NK-92 (cell line): ENCODE results near the gene MRPL27.

Experiments
- DNase-seq: peaks from one replicate; lab custom pipeline; 2025; ENCODE audit not compliant: unreplicated experiment; lab: John Stamatoyannopoulos, UW

Gene MRPL27

GRCh38 chr17:50361561-50362480, 11.2 kb downstream of the MRPL27 start:
- DNase-seq = no peak

GRCh38 chr17:50360486-50361115, 12.4 kb downstream of the MRPL27 start:
- DNase-seq = no peak

- no peak for DNase-seq
Measured at GRCh38 chr17:50359998-50360461, 13.0 kb downstream of the MRPL27 start.

DNA sequence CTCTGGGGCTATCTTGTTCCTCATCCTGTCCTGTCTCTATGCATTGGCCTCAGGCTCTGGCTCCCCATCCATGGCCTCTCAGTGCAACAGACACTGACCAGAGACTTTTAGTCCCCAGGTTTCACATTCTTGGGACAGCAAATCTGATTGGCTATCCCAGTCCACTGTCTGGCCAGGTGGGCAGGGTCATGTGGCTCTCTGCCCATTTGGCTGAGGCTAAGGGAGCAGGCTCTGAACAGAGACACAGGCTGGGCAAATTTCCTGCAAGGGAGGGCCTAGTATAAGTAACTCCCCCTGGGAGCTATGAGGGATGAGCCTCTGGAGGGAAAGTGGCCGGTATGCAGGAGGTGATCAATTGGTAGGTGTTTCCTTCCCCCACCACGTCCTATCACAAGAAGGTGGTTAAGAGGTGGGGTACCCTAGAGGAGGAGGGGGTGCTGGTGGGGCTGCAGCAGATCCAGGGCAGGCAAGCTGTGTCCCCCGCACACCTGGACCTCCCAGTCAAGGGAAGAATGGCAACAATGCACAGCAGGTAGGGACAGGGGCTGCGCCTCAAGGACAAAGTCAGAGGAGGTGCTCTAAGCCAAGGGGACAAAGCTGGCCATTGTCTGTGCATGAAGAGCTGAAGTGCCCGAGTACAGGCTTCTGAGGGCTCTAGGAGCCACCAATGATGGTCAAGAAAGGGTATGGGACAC, 13.8 kb downstream of the MRPL27 start:
- no peak for DNase-seq

DNA sequence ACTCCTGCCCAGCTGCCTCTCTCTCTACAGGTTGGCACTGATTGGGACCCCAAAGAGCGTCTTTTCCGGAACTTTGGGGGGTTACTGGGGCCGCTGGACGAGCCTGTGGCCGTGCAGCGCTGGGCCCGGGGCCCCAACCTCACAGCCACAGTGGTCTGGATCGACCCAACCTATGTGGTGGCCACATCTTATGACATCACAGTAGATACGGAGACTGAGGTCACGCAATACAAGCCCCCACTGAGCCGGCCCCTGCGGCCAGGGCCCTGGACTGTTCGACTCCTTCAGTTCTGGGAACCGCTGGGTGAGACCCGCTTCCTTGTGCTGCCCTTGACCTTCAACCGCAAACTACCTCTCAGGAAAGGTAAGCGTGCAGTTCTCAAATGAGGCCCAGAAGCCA, 14.8 kb downstream of the MRPL27 start:
- no peak for DNase-seq

- DNase-seq = no peak
Measured at GRCh38 chr17:50356892-50357510, 16.0 kb downstream of the MRPL27 start.

- DNase-seq = no peak
Measured at GRCh38 chr17:50356418-50356817, 16.6 kb downstream of the MRPL27 start.

DNA sequence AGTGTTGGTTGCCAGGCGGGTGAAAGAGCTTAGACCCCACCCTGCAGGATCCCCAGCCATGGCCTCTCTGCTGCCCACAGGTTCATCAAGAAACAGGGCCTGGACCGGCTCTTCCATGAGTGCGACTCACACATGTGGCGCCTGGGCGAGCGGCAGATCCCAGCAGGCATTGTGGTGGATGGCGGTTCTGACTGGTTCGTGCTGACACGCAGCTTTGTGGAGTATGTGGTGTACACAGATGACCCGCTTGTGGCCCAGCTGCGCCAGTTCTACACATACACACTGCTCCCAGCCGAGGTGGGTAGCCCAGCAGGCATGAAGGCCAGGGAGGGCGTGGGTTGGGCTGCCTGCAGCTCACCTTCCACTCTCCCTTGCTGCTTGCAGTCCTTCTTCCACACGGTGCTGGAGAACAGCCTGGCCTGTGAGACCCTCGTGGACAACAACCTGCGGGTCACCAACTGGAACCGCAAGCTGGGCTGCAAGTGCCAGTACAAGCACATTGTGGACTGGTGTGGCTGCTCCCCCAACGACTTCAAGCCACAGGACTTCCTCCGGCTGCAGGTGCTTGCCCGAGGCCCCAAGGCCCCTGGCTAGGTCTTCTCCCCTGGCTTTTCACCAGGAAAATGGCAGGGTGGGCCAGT, 17.2 kb downstream of the MRPL27 start:
- DNase-seq = no peak

- DNase-seq = no peak
Measured at GRCh38 chr17:50355336-50355700, 17.7 kb downstream of the MRPL27 start.

DNA sequence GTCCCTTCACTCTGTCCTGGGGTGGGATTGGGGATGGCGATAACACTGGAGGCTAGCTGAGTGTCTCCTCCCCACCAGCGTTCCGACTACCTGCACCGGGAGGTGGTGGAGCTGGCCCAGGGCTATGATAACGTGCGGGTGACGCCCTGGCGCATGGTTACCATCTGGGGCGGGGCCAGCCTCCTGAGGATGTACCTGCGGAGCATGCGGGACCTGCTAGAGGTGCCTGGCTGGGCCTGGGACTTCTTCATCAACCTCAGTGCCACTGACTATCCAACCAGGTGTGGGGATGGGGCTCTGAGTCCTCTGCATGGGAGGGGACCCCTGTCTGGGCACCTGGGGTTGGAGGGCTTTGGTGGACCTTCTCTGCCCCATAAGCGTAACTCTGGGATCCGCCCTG, 18.2 kb downstream of the MRPL27 start:
- no peak for DNase-seq

DNA sequence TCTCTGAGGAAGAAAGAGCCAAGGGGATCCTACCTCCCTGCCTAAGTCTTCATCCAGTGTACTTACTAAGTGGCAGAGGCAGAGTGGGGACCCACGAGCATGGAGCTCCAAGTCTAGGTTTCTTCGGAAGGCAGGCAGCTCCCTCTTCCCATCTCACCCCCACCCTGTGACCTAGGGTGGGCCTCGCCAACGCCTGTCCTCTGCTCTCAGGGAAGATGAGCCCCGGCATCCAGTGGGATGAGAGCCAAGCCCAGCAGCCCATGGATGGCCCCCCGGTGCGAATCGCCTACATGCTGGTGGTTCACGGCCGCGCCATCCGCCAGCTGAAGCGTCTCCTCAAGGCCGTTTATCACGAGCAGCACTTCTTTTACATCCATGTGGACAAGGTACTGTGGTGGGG, 18.8 kb downstream of the MRPL27 start:
- DNase-seq = no peak

- no peak for DNase-seq
Measured at GRCh38 chr17:50353600-50354195, 19.3 kb downstream of the MRPL27 start.

DNA sequence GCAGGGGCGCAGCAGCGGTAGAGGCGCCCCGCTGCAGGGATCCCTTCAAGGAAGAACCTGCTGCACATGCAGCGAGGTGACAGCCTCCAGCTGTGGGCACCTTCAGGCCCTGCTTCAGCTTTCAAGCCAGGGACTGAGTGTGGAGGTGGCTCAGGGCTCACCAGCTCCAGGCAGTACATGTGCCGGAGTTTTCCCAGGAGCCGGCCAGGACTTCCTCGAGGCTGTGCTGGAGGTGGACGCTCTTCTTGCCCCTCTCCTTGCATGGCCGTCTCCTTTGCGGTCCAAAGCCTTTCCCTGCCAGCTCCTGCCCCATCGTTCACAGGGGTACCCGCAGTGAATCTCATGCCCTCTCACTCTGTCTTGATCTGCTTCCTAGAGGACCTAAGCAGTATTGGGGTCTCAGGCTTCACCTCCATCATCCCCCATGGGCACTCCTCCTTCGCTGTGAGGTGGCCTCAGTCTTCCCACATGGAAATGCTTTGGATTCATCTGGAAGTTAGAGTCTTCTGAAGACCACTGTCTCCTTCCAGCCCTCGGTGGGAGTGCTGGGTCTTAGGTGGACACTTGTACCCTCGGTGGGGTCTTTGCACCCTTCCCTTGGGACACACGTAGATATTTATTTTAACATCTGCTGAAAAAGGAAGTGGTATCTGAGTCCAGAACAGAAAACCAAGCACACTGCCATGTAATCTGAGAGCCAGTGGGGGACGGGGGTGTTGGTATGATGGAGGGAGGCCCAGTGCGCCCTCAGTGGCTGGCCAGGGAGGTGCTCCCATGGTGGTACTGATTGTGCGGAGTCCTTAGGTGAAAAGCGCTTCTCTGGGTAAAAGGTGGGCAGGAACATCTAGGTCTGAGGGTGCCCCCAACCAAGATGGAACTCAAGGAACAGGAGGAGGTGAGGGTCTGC, 20.0 kb downstream of the MRPL27 start:
- no peak for DNase-seq

GRCh38 chr17:50352072-50352692, 20.8 kb downstream of the MRPL27 start:
- no peak for DNase-seq

GRCh38 chr17:50350733-50351132, 22.3 kb downstream of the MRPL27 start:
- DNase-seq = no peak

GRCh38 chr17:50349243-50349600, 23.8 kb downstream of the MRPL27 start:
- no peak for DNase-seq

GRCh38 chr17:50348522-50349242, 24.3 kb downstream of the MRPL27 start:
- no peak for DNase-seq

DNA sequence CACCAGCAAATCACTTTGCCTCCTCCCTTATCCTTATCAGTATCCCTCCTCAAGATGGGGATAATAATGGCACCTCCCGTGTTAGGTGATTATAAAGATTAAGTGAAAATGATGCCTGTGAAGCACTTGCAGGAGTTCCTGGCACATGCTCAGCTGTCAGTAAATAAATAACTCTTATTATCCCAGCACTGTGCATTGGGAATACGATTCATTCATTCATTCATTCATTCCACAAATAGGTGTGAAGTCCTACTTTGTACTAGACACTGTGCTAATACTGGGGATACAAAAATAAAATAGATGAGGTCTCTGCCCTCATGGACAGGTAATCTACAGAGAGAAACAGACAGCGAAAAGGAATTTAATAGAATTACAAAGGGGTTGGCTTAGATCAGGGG, 25.1 kb downstream of the MRPL27 start:
- DNase-seq = no peak
